GM10248 (cell line): ENCODE measurements around the gene NUDCD3.
"Not testable (repeated sequence)": the region's sequence is repeated elsewhere in the genome, so short reads cannot be mapped to it uniquely, and the experiment has no call there.

Experiments used
- CTCF ChIA-PET: fragments of 300-600 bp; sonication (Branson Sonifier 250); formaldehyde crosslinking; extraction: SDS; loops from one replicate; lab custom pipeline; 2021; ENCODE audit warnings: antibody characterized with exemption; lab: Yijun Ruan, JAX
- POLR2A ChIA-PET: fragments of 350-650 bp; sonication (Branson Sonifier 250); formaldehyde crosslinking; extraction: SDS; loops from one replicate; lab custom pipeline; 2020; ENCODE audit warnings: antibody characterized with exemption; lab: Yijun Ruan, JAX
- DNase-seq: peaks from one replicate; pipeline ENCODE4 v3.0.0; 2012; ENCODE audit errors: extremely low spot score
- CTCF ChIP-seq: IDR thresholded peaks from 2 replicates; pipeline ENCODE4 v1.5.1; 2012; ENCODE audit warnings: mild to moderate bottlenecking, low read depth; ENCODE audit errors: extremely low read depth, missing control alignments, control extremely low read depth

Gene NUDCD3

GRCh38 chr7:44508328-44509030, 18.0 kb upstream of the NUDCD3 start:
- POLR2A ChIA-PET, result no interaction called here
- TF ChIP-seq CTCF, result no peak
- CTCF ChIA-PET, result no interaction called here
- no peak for DNase-seq

GRCh38 chr7:44506592-44507288, 16.3 kb upstream of the NUDCD3 start:
- DNase-seq, CTCF ChIA-PET, POLR2A ChIA-PET: not testable (repeated sequence)

GRCh38 chr7:44505595-44505994, 15.1 kb upstream of the NUDCD3 start:
- TF ChIP-seq CTCF, result no peak
- CTCF ChIA-PET, result no interaction called here
- DNase-seq, result no peak
- POLR2A ChIA-PET, result no interaction called here

- TF ChIP-seq CTCF, result no peak
- ChIA-PET CTCF (interaction anchor here (2.0 kb wide), 1 partner anchor 36 kb away, joined by 4 read pairs; no protein-coding TSS in a partner anchor), POLR2A (no interaction called here)
- no peak for DNase-seq
Measured at GRCh38 chr7:44498230-44498954, 7.9 kb upstream of the NUDCD3 start.

GRCh38 chr7:44497155-44498027, 6.9 kb upstream of the NUDCD3 start:
- DNase-seq, result no peak
- no peak for TF ChIP-seq CTCF
- ChIA-PET POLR2A (no interaction called here), CTCF (interaction anchor here (2.0 kb wide), 1 partner anchor 37 kb away, joined by 4 read pairs; no protein-coding TSS in a partner anchor)

GRCh38 chr7:44496385-44496784, 5.9 kb upstream of the NUDCD3 start:
- TF ChIP-seq CTCF, result no peak
- no peak for DNase-seq
- ChIA-PET POLR2A (no interaction called here), CTCF (no interaction called here)
